ENCODE data around the gene PHC3. TPM values are rescaled to one million over a fixed set of nuclear protein-coding genes. Genes with fewer than 3 reads are reported as not detected.

PHC3 gene
- total RNA-seq, 1 experiment from 2014 or later: 29.8 TPM

Other genes with a start within 250 kb of the PHC3 start
- gene SEC62, start 214.9 kb downstream of the PHC3 start, total RNA-seq (2014; rRNA removed; shearing (Covaris generic)): 41.3 and 45.1 TPM in 2 replicates
- gene GPR160, start 143.7 kb downstream of the PHC3 start, total RNA-seq (2014; rRNA removed; shearing (Covaris generic)): 0.33 and 0.40 TPM in 2 replicates
- 37.1 and 45.1 TPM in 2 replicates for gene PRKCI, start 40.7 kb upstream of the PHC3 start, total RNA-seq (2014; rRNA removed; shearing (Covaris generic))
- 82.5 and 96.4 TPM in 2 replicates for gene SKIL, start 176.0 kb upstream of the PHC3 start, total RNA-seq (2014; rRNA removed; shearing (Covaris generic))
- gene CLDN11, start 237.1 kb upstream of the PHC3 start, total RNA-seq (2014; rRNA removed; shearing (Covaris generic)): 0.30 and 0.33 TPM in 2 replicates

Data from SJCRH30 (cell line).